HPDE6-E6E7 (cell line): ENCODE measurements around the gene TMCO4.

ENCODE experiments used
- DNase-seq: peaks from one replicate; pipeline ENCODE4 v3.0.0; 2011; ENCODE audit warnings: missing footprints; ENCODE audit errors: extremely low spot score

The TMCO4 gene

GRCh38 chr1:19775831-19776230 is 23.9 kb downstream of the TMCO4 start:
- no peak for DNase-seq

- DNase-seq = no peak
Observed at GRCh38 chr1:19775317-19775716, 24.4 kb downstream of the TMCO4 start.

- DNase-seq = no peak
Observed at GRCh38 chr1:19774180-19774785, 25.4 kb downstream of the TMCO4 start.

GRCh38 chr1:19773485-19773884 is 26.2 kb downstream of the TMCO4 start:
- no peak for DNase-seq

DNA sequence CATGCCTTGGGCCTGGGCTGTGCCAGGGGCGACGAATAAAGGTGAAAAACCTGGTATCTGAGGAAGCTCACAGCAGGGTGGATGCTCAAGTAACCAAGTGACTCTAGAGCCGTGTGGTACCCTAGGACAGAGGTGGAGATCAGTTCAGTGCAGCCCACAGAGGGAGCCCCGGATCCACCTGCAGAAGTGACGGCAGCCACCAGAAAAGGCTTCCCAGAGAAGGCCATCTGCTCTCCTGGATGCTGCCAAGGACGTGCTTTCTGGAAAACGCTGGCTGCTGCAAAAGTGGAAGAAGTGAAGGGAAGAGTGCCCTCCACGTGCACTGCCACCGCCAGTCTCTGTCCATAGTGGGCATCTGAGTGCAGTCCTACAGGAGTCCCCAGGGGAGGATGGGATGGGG is 27.7 kb downstream of the TMCO4 start:
- DNase-seq = no peak

GRCh38 chr1:19771350-19771749 is 28.4 kb downstream of the TMCO4 start:
- DNase-seq = no peak

GRCh38 chr1:19770436-19771190 is 29.1 kb downstream of the TMCO4 start:
- no peak for DNase-seq

- no peak for DNase-seq
Observed at GRCh38 chr1:19769211-19769932, 30.3 kb downstream of the TMCO4 start.

DNA sequence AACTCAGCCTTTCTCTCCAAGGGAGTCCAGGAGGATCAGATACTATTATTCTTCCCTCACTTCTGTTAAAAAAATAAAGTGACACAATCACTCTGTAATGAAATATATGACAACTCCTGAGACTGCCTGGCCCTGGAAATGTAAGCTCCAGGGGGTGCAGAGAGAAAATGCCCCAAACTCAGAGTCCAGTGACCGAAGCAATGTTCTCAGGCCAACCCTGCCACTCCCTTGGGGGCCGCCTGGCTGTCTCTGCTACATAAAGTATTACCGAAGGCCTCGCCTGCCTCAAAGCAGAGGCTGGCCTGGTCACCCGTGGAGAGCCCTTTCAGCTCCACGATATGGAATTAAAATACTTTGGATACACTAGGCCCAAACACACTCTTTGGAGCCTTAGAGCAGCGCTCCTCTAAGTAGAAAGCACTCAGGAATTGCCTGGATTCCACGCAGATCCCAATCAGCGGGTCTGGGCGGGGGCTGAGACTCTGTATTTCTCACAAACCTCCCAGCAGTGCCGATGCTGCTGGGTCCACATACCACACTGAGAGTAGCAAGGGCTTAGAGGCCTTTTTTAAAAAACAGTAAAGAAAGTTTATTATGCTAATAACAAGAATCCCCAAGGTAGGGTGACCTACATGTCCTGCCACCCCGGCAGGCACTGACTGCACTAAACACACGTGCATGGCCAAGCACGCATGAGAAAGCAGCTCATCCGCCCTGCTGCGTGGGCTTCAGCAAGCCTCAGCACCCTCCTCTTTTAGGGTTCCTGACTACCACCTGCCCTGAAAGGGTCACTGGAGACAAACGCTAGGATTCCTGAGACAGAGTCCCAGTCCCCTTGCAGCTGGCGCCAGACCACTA is 31.1 kb downstream of the TMCO4 start:
- no peak for DNase-seq

GRCh38 chr1:19765623-19766022 is 34.1 kb downstream of the TMCO4 start:
- peak; percentile 98 for DNase-seq

DNA sequence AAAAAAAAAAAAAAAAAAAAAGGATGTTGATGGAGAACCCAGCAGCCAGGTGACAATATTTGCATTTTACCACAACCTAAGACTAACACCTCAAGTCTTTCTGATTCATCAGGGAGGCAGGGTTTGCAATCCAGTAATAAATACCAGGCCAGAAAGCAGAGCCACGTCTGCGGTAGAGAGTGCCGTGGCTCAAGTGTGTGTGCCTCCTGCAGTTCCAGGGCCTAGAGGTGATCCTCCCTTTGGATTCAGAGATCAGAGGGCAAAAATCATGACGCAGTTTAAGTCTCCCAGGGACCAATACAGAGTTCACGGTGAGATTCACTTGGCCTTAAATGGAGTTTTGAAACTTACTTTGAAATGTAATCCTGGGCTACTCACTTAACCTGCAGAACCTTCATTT is 34.9 kb downstream of the TMCO4 start:
- no peak for DNase-seq

DNA sequence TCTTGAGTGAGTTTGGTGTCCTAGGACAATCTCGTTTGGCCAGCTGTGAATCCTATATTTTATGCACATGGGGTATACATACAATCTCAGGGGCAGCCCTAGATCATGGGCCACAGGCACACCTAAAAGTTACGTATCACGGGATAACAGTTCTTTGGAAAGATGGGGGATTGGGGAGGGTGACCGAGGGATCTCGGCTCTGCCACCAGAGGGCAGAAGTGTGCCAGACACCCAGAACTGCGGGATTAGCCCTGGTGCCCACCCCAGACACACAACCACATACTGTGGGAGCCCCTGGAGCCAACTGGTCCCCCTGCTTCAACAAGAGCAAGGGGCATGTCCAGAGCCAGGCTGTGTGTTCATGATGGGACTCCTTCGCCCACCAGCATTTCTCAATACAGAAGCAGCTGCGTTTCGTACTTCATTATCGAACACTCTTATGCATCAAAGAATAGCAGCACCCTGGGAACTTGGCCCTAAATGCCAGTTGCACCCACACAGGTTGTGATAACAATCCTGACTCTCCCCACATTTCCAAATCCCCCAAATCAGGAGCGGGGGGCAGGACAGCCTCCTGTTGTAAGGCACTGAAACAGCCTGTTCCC is 37.4 kb downstream of the TMCO4 start:
- no peak for DNase-seq

DNA sequence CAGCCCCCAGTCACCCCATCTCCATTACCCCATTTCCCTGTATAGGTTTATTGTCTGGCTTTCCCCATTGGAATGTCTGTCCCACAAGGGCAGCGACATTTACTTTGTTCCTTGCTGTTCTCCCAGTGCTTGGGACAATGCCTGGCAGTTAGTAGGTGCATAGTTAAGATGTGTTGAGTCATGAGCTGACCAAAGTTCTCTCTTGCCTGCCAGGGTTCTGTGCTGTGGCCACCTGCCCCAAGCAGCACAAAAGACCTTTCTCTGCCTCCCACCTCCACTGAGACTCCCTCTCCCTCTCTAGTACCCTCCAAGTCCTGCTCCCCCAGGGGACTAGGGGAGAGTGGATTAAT is 40.0 kb downstream of the TMCO4 start:
- DNase-seq = no peak

- DNase-seq = peak; percentile 67
Observed at GRCh38 chr1:19758227-19758830, 41.4 kb downstream of the TMCO4 start.

GRCh38 chr1:19757641-19758040 is 42.1 kb downstream of the TMCO4 start:
- DNase-seq = no peak

GRCh38 chr1:19756480-19756879 is 43.2 kb downstream of the TMCO4 start:
- no peak for DNase-seq

- no peak for DNase-seq
Observed at GRCh38 chr1:19754482-19754881, 45.2 kb downstream of the TMCO4 start.

DNA sequence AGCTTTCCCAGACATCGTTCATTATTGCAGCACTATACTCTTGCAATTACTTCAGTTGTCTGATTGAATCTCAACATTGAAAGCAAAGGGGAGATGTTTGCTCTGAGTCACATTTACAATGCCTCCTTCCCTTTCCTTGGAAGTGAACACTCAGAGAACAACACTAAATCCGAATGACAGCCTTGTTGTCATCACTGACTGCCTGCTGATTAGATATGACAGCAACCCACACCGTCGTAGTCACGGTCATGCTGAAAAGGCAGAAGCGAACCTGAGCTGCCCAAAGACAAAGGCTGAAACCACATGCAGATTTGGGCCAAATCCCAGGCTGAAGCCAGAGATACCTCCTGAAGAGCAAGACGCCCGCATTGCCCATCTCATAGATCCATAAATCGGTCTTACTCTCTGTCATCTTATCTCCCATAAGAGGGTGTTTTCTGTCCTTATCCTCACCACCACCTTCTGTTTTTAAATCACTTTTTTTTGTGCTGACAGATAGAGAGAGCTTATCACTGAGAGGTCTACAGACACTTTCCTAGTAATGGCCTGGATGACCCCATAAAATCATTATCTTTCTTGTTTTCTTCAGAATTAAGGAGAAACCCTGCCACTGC is 47.5 kb downstream of the TMCO4 start:
- DNase-seq = no peak

DNA sequence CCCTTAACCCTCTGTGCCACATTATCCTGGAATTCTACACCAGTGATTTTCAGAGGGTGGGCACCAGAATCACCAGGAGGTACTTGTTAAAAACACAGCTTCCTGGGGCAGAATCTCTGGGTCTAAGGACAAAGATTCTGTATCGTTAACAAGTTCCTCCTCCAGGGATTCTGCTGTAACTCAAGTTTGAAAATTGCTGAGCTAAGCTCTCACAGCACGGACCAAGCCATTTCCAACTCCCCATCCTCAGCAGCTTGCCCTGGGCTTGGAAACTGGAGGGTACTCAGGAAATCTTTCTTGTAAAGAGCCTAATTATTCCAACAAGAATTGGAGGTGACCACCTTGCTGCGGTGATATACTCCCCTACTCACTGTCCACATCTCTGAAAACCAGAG is 48.8 kb downstream of the TMCO4 start:
- DNase-seq = no peak

- DNase-seq = no peak
Observed at GRCh38 chr1:19750101-19750881, 49.4 kb downstream of the TMCO4 start.
